ENCODE results near the gene ZNF184. TPM values are rescaled to one million over a fixed set of nuclear protein-coding genes. Genes with fewer than 3 reads are reported as not detected.
A peak's percentile ranks its signal among the peaks of the same experiment; 100 is the strongest.

Gene ZNF184
- total RNA-seq = 1 to 10 TPM; 3.5 to 4.3 TPM
- long read RNA-seq, partial matches to known transcripts = 0 of 3 reads
- long read RNA-seq, other reads (novel, unspliced or antisense) = 2 of 3 reads

GRCh38 chr6:27472617-27473400 is at the start of gene ZNF184:
TSS of gene ZNF184 (minus strand) at chr6:27473105. CDS start at chr6:27472294, 811 bp downstream.
- intact Hi-C loops (cut with DNase I) = loop anchor here (10.0 kb wide), 2 partner anchors 288 to 422 kb away; a partner anchor contains a TSS
- ATAC-seq = peak; percentile 99 to 100
- peak; percentile 96 for DNase-seq

DNA sequence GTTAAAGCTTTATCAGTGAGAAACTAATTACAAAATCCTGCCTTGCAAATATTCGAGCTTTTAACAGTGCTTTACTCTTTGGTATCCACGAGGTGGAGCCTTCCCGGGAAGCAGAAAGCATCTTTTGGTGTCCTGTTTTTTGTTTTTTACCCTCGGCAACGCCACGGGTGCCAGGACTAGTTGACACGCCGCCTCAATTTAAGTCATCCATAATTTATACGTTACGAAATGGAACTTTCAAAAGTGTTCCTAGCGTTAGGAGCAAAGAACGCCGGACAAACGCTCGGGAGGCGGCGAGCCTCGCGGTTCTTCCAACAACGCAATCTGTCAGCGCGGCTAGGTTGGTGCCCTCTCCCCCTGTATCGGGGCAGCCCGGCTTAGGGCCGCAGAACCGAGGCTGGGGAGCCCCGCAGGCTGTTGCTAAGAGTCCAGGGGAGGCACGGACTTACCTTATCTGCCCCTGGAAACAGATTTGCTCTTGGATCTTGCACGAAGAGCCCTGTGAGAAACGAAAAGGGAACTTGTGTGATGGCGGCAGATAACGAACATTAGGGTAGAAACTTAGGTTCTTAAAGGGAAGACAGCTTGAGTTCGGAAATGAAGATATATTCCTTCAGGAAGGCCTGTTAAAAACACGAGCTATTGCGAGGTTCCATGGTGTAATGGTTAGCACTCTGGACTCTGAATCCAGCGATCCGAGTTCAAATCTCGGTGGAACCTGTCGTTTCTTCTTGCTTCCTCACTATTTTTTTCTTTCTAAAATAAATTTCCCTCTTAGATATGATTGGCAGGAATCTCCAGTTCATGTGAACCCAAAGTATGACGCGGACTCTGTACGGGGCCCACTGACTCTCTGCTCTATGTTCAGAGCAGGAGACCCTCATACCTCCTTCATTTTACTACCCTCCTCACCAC is 46.2 kb upstream of the ZNF184 start:
- ATAC-seq (peak; percentile 91 to 96), DNase-seq (peak; percentile 57)
- intact Hi-C loops (cut with DNase I) = loop anchor here (2.0 to 10.0 kb wide), 4 partner anchors 234 to 386 kb away; no protein-coding TSS in a partner anchor

DNA sequence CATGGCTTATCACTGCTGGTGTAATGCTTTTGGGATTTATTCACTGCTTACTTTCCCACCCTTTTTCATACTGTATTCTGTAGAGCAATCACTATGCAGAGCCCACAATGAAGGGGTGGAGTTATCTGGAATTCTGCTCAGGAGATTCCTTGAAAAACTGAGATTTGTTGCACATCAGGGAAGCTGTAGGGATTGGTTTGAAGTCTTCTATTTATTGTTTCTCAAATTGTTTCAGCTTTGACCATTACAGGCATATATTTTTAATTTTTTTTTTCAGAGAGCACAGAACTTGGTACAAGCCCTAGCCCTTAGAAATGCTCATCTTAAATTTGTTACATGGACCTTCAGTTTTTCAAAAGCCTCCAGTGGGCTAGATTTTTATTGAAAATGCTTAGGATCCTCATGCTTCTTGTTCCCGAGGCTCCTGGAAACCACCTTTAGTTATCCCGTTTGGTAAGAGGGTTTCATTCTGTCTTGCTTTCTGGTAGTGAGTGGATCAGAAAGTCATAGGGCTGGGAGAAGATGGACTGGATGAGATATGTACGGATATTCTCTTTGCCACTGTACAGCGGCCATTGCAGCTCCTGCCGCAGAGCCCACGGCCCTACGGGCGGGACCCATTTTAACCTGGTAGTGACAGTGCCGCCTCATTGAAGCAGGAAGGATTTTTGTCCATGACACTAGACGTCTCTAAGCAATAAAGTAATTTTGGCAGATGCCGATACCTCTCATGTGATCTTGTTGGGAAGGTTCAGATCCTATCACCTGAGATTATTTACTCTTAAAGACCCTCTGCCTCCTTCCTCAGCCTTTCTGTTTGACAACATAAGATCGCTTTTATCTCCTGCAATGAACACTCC is 45.3 kb upstream of the ZNF184 start:
- peak in 1 of 2 donors; percentile 74 for ATAC-seq
- intact Hi-C loops (cut with DNase I) = loop anchor here (2.0 to 10.0 kb wide), 4 partner anchors 235 to 387 kb away; no protein-coding TSS in a partner anchor
- no peak for DNase-seq

GRCh38 chr6:27517238-27517637 is 44.3 kb upstream of the ZNF184 start:
- no peak for DNase-seq
- ATAC-seq = no peak
- intact Hi-C loops (cut with DNase I) = loop anchor here (10.0 kb wide), 3 partner anchors 238 to 388 kb away; no protein-coding TSS in a partner anchor

DNA sequence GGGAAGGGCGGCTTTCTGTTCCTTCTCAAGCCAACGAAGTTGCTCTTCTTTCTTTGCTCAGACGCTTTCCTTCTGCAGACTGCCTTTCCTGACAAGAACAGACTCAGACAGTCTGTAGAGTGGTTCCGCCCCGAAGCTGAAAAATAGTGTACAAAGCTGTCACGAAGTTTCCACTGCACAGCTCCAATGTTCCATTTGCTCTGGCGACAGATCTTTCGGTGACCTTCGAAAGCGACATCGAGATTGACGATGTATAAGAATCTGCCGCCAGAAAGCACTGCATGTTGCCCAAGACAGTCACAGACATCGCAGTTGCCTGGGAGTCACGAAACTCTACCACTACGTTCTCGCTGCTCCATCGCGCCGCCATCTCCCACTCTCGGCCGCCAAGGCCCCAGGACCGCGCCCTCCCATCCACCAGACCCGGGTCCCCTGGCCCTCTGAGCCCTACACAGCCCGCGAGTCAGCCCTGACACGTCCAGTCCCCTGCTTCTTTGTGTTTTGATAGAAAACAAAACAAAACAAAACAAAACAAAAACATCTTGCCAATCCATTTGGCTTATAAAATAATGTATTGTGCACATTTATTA is 42.1 kb upstream of the ZNF184 start:
- no peak for ATAC-seq
- intact Hi-C loops (cut with DNase I) = loop anchor here (10.0 kb wide), 3 partner anchors 240 to 390 kb away; no protein-coding TSS in a partner anchor

GRCh38 chr6:27512525-27512924 is 39.6 kb upstream of the ZNF184 start:
- DNase-seq = no peak
- intact Hi-C loops (cut with DNase I) = loop anchor here (10.0 kb wide), 3 partner anchors 242 to 392 kb away; no protein-coding TSS in a partner anchor
- ATAC-seq = no peak

More for the DNA sequence above, 42.1 kb upstream of the ZNF184 start:
- DNase-seq = no peak

GRCh38 chr6:27507041-27507956 is 34.4 kb upstream of the ZNF184 start:
- no peak for DNase-seq
- intact Hi-C loops (cut with DNase I) = no loop called here
- no peak for ATAC-seq

GRCh38 chr6:27505209-27506027 is 32.5 kb upstream of the ZNF184 start:
- DNase-seq (no peak), ATAC-seq (peak; percentile 31 to 72)
- intact Hi-C loops (cut with DNase I) = no loop called here

DNA sequence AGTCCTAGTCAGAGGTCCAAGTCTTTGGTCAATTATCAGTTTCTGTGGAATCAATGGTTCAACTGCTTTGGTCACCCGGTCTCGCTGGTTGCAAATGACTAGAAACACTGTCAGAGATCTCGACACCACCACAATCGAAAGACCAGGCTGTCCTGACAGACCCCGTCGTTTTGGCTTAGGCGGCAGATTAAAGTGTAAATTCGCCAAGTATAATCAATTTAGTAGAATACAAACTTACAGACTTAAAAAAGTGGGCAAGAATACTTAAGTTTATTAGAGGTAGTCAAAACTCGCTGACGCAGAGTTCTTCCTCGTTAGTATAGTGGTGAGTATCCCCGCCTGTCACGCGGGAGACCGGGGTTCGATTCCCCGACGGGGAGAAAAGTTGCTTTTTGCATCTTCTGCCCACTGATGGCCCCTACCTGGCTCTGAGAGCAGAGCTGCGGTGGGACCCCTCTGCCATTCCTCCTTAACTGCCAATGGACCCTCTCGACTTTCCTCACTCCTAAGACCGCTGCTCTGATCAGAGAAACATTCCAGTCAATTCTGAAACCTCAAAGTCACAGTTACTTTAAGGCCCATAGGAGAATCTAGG is 30.6 kb upstream of the ZNF184 start:
- intact Hi-C loops (cut with DNase I) = loop anchor here in 1 of 2 donors (2.0 kb wide), 1 partner anchor 25 kb away; no protein-coding TSS in a partner anchor
- peak; percentile 86 to 88 for ATAC-seq

GRCh38 chr6:27502508-27503435 is 29.9 kb upstream of the ZNF184 start:
- ATAC-seq = peak; percentile 69 to 79
- peak; percentile 61 for DNase-seq
- intact Hi-C loops (cut with DNase I) = loop anchor here in 1 of 2 donors (2.0 kb wide), 1 partner anchor 24 kb away; no protein-coding TSS in a partner anchor

More for the DNA sequence above, 30.6 kb upstream of the ZNF184 start:
- DNase-seq = peak; percentile 55

GRCh38 chr6:27501187-27501586 is 28.3 kb upstream of the ZNF184 start:
- intact Hi-C loops (cut with DNase I) = no loop called here
- ATAC-seq = no peak
- no peak for DNase-seq

GRCh38 chr6:27500177-27500576 is 27.3 kb upstream of the ZNF184 start:
- ATAC-seq = no peak
- intact Hi-C loops (cut with DNase I) = no loop called here
- no peak for DNase-seq

GRCh38 chr6:27495386-27496135 is 22.7 kb upstream of the ZNF184 start:
- intact Hi-C loops (cut with DNase I) = no loop called here
- DNase-seq (peak; percentile 60), ATAC-seq (peak; percentile 87 to 98)

GRCh38 chr6:27494987-27495385 is 22.1 kb upstream of the ZNF184 start:
- ATAC-seq (peak in 1 of 2 donors; percentile 26), DNase-seq (no peak)
- intact Hi-C loops (cut with DNase I) = no loop called here
